GM18499 (cell line): ENCODE results near the gene LAMB4.

Source experiments
- ATAC-seq: cut with Tn5 transposase; IDR thresholded peaks from one replicate; pipeline ENCODE4 v1.9.1; 2021; ENCODE audit warnings: moderate number of reproducible peaks; ENCODE audit not compliant: insufficient read depth, unreplicated experiment

Gene LAMB4

DNA sequence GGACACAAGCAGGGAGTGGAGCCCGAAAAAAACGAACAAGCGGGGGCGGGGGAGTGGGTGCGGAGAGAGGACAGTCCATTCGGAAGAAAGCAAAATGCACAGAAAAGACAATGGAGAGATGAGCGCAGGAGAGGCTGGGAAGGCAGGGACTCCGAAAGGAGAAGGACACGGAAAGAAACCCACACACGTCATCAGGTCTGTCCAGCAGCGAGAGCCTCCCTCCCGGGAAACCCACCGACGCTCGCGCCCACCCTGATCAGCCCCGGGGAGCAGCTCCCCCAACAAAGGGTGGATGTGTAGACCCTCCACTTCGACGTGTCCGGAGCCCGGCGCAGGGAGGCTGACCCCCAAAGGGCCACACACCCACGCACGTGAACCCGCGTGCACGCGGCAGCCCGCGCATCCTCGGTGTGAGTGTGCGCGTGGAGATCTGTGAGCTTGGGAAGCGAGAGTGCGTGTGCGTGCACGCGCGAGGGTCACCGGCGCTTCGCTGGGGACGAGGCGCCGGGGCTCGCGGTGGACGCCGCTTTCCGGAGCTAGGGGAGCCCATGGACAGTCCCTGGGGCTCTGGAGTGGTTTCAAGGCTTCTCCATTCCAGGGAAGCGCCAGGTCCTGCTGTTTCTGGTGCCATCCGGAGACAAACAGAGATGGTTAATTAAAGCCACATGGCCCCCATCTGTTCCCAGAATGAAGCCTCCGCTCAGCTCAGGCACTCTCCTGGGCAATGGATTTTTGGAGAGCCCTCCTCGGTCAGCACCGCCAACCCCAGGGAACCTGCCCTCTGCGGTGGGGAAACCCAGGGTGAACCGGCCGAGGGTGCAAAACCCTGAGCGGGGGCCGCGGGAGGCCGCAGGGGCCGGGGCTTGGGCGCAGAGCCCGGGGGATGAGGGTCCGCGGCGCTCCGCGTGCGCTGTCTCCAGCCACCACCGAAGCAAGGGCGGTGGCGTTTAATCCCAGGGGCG is 128.1 kb downstream of the LAMB4 start:
- ATAC-seq, result no peak

- no peak for ATAC-seq
These were observed 129.0 kb downstream of the LAMB4 start for GRCh38 chr7:108000875-108001763.

DNA sequence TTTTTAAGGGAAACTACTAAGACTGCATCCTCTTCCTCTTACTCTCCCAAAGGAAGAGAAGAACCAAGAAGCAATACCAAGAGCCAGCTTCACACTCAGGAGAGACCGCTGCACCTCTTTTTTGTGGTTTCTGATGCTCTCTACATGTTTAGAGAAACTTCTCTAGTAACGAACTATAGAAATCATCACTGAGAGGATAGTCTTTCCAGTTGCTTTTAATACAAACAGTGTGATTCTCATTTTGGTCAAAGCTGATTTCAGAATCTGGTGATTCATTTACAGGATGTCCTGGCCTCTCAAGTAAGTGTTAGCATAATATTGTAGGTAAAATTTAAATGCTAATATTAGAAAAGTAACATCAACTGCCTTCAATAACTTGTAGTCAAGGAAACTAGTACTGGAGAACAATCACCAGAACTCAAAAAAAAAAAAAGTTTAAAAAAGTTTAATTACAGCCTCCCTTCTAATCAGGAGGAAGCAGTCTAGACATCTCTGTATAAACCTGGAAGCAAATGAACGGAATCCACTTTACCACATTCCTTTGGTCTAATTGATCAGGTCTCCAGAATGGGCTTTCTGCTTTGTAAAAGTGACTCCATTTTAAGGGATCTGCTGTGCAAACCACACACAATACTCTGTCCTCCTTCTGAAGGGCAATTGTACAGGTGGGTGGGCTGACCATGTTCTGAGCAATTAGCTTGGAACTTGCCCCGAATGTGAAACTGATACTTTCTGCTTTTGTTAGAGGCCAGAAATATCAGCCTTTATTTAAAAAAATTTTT is 130.2 kb downstream of the LAMB4 start:
- ATAC-seq, result no peak

GRCh38 chr7:107998660-107999480 is 131.3 kb downstream of the LAMB4 start:
- no peak for ATAC-seq

DNA sequence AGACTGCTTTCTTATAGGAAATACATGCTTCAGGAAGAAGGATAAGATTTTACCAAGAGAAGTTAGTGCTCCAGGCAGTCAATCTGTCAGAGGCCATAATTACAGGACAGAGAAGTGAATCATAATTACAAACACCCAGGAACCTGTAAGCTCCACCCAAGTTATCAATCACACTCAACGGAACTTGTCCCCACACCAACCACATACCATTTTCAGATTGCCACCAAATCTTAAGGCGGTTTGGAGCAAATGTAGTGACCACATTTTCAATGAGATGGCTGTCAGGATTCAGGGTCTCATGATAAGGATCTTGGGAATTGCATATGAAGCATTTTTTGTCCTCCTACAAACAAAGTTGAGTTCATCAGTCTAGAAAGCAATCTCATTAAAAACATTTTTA is 132.0 kb downstream of the LAMB4 start:
- ATAC-seq, result no peak

DNA sequence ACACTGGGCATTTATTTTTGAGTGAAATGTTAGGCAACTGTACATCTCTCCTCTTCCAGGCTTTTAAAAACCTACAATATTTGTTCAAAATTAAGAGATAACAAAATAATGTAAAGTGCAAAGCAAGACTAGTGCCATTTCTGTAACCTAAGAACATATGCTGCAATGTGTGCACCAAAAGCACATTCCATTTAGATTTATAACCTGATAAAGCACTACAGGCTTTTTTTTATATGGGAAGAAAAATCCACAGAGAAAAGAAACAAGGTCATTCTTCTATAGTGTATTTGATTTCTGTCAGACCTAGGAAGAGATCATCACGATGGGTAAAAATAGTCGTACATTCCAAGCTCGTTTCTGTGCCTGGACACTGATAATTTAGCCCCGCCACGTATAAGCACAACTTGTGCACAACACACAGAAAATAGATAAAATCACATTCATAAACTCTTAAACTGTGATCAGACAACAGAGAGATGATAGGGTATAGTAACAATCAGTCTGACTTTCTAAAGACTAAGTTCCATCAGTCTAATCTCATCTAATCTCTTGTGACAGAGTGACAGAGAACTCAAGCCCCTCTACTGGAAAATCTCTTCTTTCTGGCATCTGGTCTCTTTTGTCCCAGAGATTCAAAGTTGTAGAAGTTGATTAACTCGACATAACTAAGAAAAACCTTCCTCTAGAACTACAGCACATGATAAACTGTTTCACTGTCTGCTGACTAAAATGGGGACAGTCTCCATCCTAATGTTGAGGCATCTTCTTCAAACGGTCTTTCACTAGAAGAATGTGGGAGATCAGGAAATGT is 133.9 kb downstream of the LAMB4 start:
- no peak for ATAC-seq

DNA sequence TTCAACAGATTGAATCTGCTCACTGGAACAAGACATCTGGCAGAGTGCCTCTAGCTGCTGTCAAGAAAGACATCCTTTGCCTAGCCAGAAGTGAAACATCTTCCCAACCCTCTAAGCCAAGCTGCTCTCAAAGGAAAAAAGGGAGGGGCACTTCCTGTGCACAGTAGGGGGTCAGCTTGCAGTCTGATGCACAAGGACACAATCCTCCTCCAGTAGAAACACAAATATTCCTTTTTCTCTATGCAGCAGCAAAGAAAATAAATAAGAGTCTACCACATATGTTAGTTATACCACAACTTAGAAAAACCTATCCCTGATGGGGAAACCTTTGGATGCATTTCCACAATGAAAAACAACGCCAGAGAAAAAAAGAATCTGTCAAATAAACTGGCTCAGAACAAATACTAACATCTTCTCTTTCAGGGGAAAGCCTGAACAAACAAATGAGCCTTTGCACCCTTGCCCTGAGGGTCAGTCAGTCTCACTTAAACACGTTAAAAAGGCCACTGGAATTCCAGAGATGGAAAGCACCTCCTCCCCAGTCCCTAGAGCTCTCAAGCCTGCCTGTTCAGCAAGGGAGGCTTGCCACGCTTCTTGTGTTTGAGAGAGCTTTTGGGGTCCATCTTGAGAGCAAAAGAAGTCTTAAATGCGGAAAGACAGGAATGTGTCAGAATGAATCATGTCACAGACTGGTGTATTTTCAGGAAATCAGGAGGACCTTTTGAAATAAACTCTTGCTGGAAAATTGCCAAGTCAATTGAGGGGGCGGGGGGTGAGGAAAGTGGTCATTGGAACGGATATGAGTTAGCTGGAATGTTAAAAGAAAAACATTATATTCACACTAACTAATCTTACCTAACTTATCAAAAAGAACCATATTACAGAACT is 134.7 kb downstream of the LAMB4 start:
- no peak for ATAC-seq

DNA sequence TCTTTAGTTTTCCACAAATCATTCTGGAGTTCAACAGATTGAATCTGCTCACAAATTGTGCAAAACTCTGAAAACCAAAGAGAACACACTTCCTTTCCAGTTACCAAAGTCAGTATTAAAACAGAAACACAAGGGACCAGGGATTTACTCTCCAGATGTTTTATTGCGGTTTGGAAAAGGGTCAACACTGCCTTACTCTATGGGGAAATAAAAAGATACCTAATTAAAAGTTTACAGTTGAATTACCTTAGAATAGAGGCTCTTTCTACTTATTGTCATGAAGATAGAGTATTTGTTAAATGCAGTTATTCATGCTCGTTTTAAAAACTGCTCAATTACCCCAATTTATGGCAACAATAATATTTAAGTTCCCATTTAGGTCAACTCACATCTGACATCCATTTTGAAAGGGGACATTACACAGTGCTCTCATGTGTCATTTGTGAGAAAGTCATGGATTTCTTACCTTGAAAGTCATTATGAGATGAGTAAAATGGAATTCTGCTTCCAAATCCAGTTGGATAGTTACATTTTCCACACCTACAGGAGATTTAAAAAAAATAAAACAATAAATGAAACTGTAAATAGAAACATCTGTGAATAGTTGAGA is 135.6 kb downstream of the LAMB4 start:
- ATAC-seq, result no peak

DNA sequence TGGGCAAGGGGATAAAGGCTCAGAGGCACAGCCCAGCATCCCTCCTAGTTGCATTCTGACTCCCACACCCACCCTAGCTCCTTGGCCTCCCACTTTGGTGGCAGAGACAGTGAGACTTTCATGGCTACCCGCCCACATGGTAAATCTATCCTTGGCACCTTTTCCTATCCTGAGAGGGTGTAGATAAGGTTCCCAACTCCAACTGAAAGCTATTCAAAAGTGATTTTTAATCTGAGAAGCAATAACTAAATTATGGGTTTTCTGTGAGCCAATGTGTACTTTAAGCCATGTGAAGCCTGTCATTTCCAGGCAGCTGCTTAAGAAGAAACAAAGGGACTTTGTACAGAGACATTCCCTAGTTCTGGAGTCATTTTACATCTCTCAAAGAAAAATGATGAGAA is 136.3 kb downstream of the LAMB4 start:
- no peak for ATAC-seq

GRCh38 chr7:107989618-107990373 is 140.4 kb downstream of the LAMB4 start:
- no peak for ATAC-seq

GRCh38 chr7:107982918-107983389 is 147.2 kb downstream of the LAMB4 start:
- ATAC-seq, result no peak

DNA sequence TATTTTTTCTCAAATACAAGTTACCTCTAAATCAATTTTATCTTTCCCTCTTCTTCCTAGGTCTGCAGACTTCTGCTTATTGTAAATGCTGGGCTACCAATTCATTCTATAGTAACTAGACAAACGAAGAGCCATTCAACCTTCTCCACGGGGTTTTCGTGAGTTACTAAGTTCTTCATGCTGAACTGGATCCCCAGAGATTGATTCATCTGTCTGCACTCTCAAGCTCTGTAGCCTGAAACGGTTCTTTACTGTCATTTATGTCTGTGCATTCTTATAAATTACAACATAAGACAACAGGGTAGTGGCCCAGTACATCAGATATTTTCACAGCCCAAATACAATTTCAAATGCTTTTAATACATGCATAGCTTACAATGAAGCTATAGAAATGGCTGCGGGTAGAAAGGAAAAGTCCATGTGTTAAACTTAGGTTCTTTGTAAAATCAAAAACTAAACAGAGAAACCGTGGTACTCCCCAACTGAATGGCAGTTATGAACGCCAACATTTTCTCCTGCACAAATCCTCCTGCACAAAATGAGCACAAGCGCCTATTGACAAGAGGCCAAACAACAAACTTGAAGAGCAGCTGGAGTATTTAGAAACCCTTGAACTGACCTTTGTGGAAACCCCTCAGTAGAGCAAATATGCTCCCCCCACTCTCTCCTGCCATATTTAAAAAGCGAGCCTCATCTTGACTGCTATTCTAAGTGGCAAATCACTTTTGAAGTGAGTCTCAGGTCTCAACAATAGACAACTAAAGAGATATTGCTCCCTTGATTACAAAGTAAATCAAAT is 147.9 kb downstream of the LAMB4 start:
- ATAC-seq, result no peak

DNA sequence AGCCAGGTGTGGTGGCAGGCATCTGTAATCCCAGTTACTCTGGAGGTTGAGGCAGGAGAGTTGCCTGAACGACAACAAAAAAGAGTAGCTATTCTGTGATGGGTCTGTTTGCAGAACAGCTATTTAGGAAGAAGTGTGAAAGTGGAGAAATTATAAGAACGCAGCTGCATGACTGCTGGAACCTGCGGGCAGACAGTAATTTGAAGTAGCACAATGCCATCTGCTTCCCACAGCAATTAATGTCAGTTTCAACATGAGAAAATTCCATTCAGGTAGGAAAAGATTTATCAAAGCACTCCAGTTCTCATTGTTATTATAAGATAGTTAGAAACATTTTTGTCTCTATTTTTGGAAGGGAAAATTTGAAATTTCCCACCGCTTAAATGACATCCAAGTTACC is 148.7 kb downstream of the LAMB4 start:
- no peak for ATAC-seq

DNA sequence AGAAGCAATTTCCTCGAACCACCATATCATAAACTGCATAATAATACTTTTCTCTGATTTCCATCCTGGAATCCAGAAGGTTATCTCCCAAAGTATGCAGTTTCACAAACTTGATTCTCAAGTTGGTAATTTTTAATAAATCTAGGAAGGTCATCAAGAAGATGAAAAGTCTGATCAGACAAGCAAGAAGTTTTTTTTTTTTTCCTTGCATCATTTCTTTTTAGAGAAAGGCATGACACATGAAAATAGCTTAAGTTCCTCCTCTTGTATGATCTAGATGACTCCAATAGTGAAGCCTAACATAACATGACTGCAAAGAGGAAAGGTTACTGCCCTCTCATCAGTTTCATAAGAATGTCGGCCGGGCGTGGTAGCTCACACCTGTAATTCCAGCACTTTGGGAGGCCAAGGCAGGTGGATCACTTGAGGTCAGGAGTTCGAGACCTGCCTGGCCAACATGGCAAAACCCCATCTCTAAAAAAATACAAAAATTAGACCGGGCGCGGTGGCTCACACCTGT is 149.4 kb downstream of the LAMB4 start:
- ATAC-seq, result no peak

DNA sequence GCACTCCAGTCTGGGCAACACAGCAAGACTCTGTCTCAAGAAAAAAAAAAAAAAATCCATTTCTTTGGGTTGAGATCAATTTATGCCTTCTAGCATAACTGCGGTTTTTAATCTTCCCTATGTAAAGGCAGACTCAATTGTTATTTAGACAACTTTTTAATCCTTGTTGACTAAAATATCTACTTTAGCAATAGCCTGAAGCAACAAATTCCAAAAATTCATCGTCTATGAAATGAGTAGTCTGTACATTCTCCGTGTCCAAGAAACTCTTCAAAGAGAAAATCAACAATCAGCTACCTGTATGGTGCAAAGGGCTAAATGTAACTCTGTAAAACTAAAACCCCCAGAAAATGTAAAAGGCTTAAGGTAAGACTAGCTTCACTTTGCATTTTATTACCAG is 150.0 kb downstream of the LAMB4 start:
- no peak for ATAC-seq
